Central memory CD8-positive, alpha-beta T cell (primary cell): ENCODE data around the gene OPN1MW2.
"Not testable (repeated sequence)": the region's sequence is repeated elsewhere in the genome, so short reads cannot be mapped to it uniquely, and the experiment has no call there.

ENCODE experiments used
- ATAC-seq: fragments of 150-1000 bp; cut with Tn5 transposase; replicated peaks from 2 replicates; pipeline ENCODE4 v1.10.0; 2022; ENCODE audit warnings: mild to moderate bottlenecking, moderate FRiP score, moderate number of reproducible peaks; ENCODE audit not compliant: poor library complexity, severe bottlenecking; ENCODE audit errors: extremely low read depth
- DNase-seq, 2 donors: peaks; one replicate each; pipeline ENCODE4 v3.0.0; 2021; ENCODE audit warnings: low spot score in 2 of 2
- H3K27ac Mint-ChIP-seq: one replicate; pipeline ENCODE4 v1.8.0; 2022; ENCODE audit warnings: low read depth, mild to moderate bottlenecking, moderate library complexity, mixed read lengths
- H3K27me3 Mint-ChIP-seq: one replicate; pipeline ENCODE4 v1.8.0; 2022; ENCODE audit warnings: mixed read lengths
- H3K36me3 Mint-ChIP-seq: one replicate; pipeline ENCODE4 v1.8.0; 2022; ENCODE audit warnings: mild to moderate bottlenecking, moderate library complexity, mixed read lengths; ENCODE audit not compliant: insufficient read depth
- H3K4me1 Mint-ChIP-seq: one replicate; pipeline ENCODE4 v1.8.0; 2022; ENCODE audit warnings: mixed read lengths
- H3K4me3 Mint-ChIP-seq: one replicate; pipeline ENCODE4 v1.8.0; 2022; ENCODE audit warnings: mild to moderate bottlenecking, moderate library complexity, mixed read lengths
- H3K9me3 Mint-ChIP-seq: one replicate; pipeline ENCODE4 v1.8.0; 2022; ENCODE audit warnings: mixed read lengths

The OPN1MW2 gene

DNA sequence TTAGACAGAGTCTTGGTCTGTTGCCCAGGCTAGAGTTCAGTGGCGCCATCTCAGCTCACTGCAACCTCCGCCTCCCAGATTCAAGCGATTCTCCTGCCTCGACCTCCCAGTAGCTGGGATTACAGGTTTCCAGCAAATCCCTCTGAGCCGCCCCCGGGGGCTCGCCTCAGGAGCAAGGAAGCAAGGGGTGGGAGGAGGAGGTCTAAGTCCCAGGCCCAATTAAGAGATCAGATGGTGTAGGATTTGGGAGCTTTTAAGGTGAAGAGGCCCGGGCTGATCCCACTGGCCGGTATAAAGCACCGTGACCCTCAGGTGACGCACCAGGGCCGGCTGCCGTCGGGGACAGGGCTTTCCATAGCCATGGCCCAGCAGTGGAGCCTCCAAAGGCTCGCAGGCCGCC is at the start of gene OPN1MW2:
TSS of gene OPN1MW2 (plus strand) at position 301 of the 400 bp plus-strand sequence. CDS start at position 361, 60 bp downstream.
- not testable (repeated sequence) for H3K4me1 Mint-ChIP-seq, H3K27me3 Mint-ChIP-seq, H3K36me3 Mint-ChIP-seq, ATAC-seq, H3K9me3 Mint-ChIP-seq, DNase-seq, H3K4me3 Mint-ChIP-seq, H3K27ac Mint-ChIP-seq

DNA sequence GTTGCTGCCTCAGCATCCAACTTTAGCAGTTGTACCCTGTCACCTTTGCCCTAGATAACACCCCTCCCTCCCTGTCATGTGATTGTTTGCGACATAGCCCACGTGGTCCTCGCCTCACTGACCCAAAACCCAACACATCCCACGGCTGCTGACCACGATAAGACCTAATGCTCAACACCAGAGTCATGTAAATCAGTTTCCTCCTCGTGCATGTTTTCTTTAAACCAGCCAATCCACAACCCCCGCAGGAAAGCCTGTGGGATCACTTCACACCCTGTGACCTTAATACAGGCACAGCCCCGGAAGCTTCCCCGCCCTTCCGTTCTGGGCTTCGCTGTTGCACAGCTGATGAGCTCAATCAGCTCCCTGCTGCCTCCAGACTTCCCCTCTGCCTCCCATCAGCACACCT is 47.0 kb upstream of the OPN1MW2 start:
- not testable (repeated sequence) for H3K36me3 Mint-ChIP-seq, H3K27ac Mint-ChIP-seq, H3K4me3 Mint-ChIP-seq, DNase-seq, H3K9me3 Mint-ChIP-seq, H3K4me1 Mint-ChIP-seq, H3K27me3 Mint-ChIP-seq
- peak; percentile 95 for ATAC-seq

- not testable (repeated sequence) for H3K27ac Mint-ChIP-seq
Observed at GRCh38 chrX:154174356-154174755, 45.2 kb upstream of the OPN1MW2 start.

GRCh38 chrX:154182296-154182695 is 37.3 kb upstream of the OPN1MW2 start, which contains the start of gene OPN1MW:
OPN1MW (plus strand) TSS chrX:154182596; CDS start chrX:154182678, 82 bp downstream.
- H3K4me3 Mint-ChIP-seq, H3K36me3 Mint-ChIP-seq, H3K27ac Mint-ChIP-seq, H3K4me1 Mint-ChIP-seq, DNase-seq, ATAC-seq, H3K9me3 Mint-ChIP-seq, H3K27me3 Mint-ChIP-seq: not testable (repeated sequence)

More at GRCh38 chrX:154174356-154174755, 45.2 kb upstream of the OPN1MW2 start:
- not testable (repeated sequence) for H3K4me1 Mint-ChIP-seq, H3K27me3 Mint-ChIP-seq, H3K9me3 Mint-ChIP-seq, H3K4me3 Mint-ChIP-seq, ATAC-seq, H3K36me3 Mint-ChIP-seq, DNase-seq

- H3K4me3 Mint-ChIP-seq, H3K27ac Mint-ChIP-seq, H3K36me3 Mint-ChIP-seq, H3K27me3 Mint-ChIP-seq, H3K9me3 Mint-ChIP-seq, H3K4me1 Mint-ChIP-seq, DNase-seq: not testable (repeated sequence)
- peak; percentile 32 for ATAC-seq
Observed at GRCh38 chrX:154183794-154184193, 35.8 kb upstream of the OPN1MW2 start.

DNA sequence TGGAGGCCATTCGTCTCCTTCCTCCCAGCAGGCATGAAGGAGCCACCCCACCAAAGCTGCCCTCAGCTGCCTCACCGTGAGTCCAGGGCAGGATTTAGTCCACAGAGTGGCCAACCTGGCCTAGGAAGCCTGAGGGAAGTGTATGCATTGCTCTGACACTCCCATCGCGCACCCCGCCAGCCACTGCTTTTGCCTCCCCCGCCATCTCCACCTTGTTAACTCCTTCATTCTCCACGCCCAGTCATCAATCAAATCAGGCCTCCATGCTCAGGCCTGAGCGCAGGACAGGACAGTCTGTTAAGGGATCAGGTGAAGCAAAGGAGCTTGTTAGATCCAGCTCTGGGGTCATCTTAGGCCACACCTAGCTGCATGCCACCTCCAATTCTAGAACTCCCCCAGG is 26.7 kb upstream of the OPN1MW2 start:
- H3K9me3 Mint-ChIP-seq, H3K27me3 Mint-ChIP-seq, ATAC-seq, H3K36me3 Mint-ChIP-seq, DNase-seq, H3K27ac Mint-ChIP-seq, H3K4me1 Mint-ChIP-seq, H3K4me3 Mint-ChIP-seq: not testable (repeated sequence)

DNA sequence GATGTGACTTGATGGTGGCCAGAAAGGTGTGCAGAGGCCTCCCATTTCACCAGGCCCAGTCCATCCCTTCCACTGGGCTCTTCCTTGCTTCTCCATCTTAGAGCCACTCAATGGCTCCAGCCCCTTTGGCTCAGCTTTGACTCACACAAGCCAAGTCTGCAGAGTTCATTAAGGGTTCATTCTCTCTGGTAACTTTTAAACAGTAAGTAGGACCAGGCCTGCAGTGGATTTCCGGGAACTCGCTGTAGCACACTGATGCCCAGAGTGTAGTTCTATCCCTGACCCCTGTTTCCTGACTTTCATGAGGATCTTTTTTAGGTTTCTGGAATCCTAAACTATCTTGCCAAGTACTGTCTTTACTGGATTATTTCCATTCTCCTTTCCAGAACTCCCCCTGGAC is 25.2 kb upstream of the OPN1MW2 start:
- not testable (repeated sequence) for H3K9me3 Mint-ChIP-seq, H3K4me1 Mint-ChIP-seq, H3K27me3 Mint-ChIP-seq, ATAC-seq, DNase-seq, H3K27ac Mint-ChIP-seq, H3K36me3 Mint-ChIP-seq, H3K4me3 Mint-ChIP-seq

DNA sequence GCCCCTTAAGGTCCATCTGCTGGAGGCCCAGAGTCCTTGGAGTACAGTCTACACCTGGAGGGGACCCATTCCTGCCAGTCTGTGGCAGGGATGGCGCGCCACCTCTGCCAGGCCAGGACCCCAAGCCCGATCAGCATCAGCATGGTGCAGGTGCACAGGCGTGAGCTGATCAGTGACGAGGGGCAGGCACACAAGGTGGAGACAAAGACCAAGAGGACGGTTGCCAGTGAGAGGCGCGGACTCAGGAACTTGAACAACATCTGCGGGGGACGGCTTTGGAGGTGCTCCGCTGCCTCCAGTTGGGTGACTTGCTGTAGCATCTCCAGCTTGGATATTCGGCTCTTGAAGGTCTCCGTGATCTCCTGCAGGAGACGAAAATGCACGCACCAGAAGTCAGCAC is 23.1 kb upstream of the OPN1MW2 start:
- ATAC-seq, H3K36me3 Mint-ChIP-seq, H3K9me3 Mint-ChIP-seq, H3K4me3 Mint-ChIP-seq, DNase-seq, H3K27me3 Mint-ChIP-seq, H3K4me1 Mint-ChIP-seq, H3K27ac Mint-ChIP-seq: not testable (repeated sequence)

DNA sequence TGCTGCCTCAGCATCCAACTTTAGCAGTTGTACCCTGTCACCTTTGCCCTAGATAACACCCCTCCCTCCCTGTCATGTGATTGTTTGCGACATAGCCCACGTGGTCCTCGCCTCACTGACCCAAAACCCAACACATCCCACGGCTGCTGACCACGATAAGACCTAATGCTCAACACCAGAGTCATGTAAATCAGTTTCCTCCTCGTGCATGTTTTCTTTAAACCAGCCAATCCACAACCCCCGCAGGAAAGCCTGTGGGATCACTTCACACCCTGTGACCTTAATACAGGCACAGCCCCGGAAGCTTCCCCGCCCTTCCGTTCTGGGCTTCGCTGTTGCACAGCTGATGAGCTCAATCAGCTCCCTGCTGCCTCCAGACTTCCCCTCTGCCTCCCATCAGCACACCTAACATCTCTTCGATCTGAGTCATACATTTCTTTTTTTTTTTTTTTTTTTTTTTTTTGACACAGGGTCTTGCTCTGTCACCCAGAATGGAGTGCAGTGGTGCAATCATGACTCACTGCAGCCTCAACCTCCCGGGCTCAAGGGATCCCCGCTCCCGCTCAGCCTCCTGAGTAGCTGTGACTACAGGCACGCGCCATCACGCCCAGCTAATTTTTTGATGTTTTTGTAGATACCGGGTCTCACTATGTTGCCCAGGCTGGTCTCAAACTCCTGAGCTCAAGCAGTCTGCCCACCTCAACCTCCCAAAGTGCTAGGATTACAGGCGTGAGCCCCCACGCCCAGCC is 9.7 kb upstream of the OPN1MW2 start:
- H3K4me1 Mint-ChIP-seq, H3K27me3 Mint-ChIP-seq, H3K9me3 Mint-ChIP-seq, H3K36me3 Mint-ChIP-seq, DNase-seq, H3K27ac Mint-ChIP-seq, H3K4me3 Mint-ChIP-seq: not testable (repeated sequence)
- peak; percentile 94 for ATAC-seq

DNA sequence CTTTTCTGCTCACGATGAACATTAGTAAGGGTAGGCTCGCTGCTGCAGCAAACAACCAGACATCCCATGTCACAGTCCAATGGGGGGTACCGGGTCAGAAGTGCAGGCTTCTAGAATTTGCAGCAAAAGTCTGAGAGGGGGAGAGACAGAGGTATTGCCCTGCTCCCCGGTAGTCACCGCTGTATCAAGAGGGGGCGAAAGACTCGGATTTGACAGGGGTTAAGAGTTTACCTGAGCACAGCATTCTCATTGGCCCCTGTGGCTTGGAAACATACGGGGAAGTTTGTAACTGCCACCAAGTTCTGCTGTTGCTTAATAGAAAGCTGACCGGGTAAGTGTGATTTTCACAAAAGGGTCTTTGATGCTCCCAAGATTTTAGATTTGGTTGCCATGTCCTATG is 8.5 kb upstream of the OPN1MW2 start:
- H3K9me3 Mint-ChIP-seq, H3K27me3 Mint-ChIP-seq, H3K36me3 Mint-ChIP-seq, DNase-seq, H3K4me1 Mint-ChIP-seq, H3K4me3 Mint-ChIP-seq, H3K27ac Mint-ChIP-seq, ATAC-seq: not testable (repeated sequence)

GRCh38 chrX:154211499-154211898 is 8.1 kb upstream of the OPN1MW2 start:
- not testable (repeated sequence) for H3K27me3 Mint-ChIP-seq, ATAC-seq, H3K4me1 Mint-ChIP-seq

GRCh38 chrX:154225292-154225691 is 5.7 kb downstream of the OPN1MW2 start:
- DNase-seq, H3K9me3 Mint-ChIP-seq, H3K27me3 Mint-ChIP-seq, H3K4me3 Mint-ChIP-seq, H3K4me1 Mint-ChIP-seq, H3K27ac Mint-ChIP-seq, ATAC-seq, H3K36me3 Mint-ChIP-seq: not testable (repeated sequence)

More at GRCh38 chrX:154211499-154211898, 8.1 kb upstream of the OPN1MW2 start:
- H3K4me3 Mint-ChIP-seq, DNase-seq, H3K36me3 Mint-ChIP-seq, H3K9me3 Mint-ChIP-seq, H3K27ac Mint-ChIP-seq: not testable (repeated sequence)

GRCh38 chrX:154226706-154227105 is 7.2 kb downstream of the OPN1MW2 start:
- not testable (repeated sequence) for H3K36me3 Mint-ChIP-seq, H3K9me3 Mint-ChIP-seq, H3K4me3 Mint-ChIP-seq, H3K27ac Mint-ChIP-seq, ATAC-seq, DNase-seq, H3K27me3 Mint-ChIP-seq, H3K4me1 Mint-ChIP-seq
